Measurements from ENCODE around the gene CEP89.
"Not testable (repeated sequence)": the region's sequence is repeated elsewhere in the genome, so short reads cannot be mapped to it uniquely, and the experiment has no call there.

CEP89 gene

DNA sequence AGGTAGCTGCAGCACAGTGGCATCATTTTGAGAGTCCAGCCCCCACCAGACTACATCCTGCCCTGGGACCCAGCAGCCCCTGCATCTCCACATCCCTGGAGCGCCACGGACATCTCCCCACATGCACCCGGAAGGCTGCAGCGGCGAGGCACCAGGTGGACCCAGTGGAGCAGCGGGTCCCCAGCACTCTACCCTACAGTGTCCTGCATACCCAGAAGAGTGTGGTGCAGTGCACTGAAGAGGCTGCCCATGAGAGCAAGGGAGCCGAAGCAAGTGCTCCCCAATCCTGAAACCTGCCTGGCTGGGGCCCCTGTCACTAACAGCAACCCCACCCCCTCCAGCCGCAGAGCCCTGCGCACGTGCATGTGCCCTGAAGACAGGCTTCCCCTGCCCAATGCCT is 80.9 kb downstream of the CEP89 start:
- no peak for DNase-seq

DNA sequence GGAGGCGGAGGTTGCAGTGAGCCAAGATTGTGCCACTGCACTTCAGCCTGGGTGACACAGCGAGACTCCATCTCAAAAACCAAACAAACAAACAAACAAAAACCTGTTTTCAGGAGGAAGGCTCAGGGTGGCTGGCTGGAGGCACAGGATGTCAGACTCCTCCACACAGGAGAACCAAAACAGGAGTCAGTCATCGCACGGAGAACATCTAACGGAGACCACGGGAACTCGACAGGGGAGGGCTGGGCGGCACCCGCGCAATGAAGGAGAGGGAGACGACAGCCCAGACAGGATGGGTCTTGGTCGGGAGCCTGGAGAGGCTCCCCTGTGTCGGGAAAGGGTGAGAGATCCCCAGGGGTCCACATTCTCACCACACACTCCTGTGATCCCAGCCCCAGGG is 81.4 kb downstream of the CEP89 start:
- no peak for DNase-seq

- no peak for DNase-seq
These were observed 82.4 kb downstream of the CEP89 start for GRCh38 chr19:32889137-32889934.

DNA sequence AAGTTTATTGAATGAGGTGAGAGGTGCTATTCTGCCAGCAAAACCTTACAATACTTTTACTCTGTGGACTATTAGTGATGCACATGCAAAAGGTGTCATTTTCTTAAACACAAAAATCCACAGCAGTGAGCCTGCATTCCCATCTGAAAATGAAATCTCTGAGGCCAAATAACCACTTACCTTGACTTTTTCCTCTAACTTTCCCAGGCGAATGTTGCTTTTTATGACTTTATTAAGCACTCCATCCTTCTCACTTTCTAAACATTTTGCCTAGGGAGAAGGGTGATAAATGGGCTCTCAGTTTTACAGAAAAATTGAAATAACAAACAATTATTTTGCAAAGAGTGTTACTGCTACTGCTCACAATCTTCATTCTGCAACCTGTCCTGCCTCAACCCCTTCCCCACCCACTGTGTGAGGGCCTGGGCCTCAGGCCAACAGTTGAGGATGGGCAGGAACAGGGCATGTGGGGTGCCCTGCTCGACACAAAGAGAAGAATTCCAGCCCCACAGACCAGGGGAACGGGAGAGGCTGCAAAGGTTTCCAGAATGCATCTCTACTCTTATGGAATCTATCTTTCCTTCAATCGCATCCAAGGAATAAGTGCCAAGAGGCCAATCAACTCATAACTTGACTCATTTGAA is 84.1 kb downstream of the CEP89 start:
- no peak for DNase-seq

GRCh38 chr19:32886241-32886640 is 85.5 kb downstream of the CEP89 start:
- no peak for DNase-seq

- DNase-seq: not testable (repeated sequence)
These were observed 86.5 kb downstream of the CEP89 start for GRCh38 chr19:32885255-32885654.

- DNase-seq: no peak
These were observed 90.0 kb downstream of the CEP89 start for GRCh38 chr19:32881766-32882165.

GRCh38 chr19:32880622-32881021 is 91.1 kb downstream of the CEP89 start:
- no peak for DNase-seq

GRCh38 chr19:32879741-32880140 is 92.0 kb downstream of the CEP89 start:
- no peak for DNase-seq

GRCh38 chr19:32878988-32879387 is 92.8 kb downstream of the CEP89 start:
- no peak for DNase-seq

GRCh38 chr19:32877977-32878745 is 93.6 kb downstream of the CEP89 start:
- DNase-seq: no peak

DNA sequence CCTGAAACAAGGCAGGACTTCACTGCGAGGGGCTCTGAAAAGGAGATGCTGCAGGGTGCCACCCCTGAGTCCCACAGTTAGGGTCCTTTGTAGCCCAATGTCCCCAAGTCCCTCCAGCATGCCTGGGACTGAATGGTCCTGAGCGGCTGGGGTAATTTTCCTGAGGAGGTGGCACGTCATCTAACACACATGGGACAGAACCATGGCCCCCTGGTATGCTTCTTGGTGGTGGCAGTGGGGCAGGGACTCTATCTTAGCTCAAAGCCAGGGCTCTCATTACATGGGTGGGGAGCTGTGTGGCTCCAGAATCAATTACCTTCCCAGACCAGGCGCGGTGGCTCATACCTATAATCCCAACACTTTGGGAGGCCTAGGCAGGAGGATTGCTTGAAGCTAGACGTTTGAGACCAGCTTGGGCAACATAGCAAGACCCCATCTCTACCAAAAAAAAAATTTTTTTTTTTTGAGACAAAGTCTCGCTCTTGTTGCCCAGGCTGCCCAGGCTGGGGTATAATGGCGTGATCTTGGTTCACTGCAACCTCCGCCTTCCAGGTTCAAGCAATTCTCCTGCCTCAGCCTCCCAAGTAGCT is 94.3 kb downstream of the CEP89 start:
- no peak for DNase-seq

DNA sequence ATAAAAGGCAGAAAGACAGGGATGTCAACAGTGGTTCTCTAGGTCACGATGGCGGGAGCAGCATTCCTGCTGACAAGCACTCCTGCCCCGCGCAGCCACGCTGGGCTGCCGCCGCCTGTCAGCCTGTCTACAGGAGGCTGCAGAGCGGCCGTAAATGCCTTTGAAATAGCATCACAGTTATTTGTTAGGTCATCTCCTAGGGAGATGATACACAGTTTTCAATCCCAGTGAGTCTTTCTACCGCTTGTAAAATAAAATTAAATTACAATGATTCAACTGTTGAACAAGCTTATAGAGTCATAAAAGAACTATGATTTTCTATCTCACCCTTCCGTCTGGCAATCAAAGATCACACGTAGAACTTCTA is 94.9 kb downstream of the CEP89 start:
- DNase-seq: no peak

- no peak for DNase-seq
These were observed 95.4 kb downstream of the CEP89 start for GRCh38 chr19:32876236-32876918.

DNA sequence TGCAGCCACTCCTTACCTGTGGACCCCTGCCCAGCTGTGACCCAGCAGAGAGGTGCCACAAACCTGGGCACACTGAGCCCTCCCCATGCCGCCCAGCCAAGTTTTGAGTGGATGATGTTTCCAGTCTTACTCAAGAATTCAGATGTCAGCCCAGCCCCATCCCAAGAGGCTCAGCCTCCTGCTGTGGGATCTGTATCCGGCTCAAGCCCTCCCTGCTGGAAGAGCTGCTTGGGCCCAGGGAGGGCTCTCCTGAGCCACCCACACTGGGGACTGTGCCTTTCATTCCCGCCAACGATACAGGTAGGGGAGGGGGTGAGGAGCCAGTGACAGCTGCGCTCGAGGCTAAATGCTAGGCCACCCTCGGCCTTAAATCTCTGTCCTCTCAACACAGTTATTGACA is 96.3 kb downstream of the CEP89 start:
- no peak for DNase-seq

GRCh38 chr19:32874605-32875004 is 97.2 kb downstream of the CEP89 start:
- DNase-seq: no peak

DNA sequence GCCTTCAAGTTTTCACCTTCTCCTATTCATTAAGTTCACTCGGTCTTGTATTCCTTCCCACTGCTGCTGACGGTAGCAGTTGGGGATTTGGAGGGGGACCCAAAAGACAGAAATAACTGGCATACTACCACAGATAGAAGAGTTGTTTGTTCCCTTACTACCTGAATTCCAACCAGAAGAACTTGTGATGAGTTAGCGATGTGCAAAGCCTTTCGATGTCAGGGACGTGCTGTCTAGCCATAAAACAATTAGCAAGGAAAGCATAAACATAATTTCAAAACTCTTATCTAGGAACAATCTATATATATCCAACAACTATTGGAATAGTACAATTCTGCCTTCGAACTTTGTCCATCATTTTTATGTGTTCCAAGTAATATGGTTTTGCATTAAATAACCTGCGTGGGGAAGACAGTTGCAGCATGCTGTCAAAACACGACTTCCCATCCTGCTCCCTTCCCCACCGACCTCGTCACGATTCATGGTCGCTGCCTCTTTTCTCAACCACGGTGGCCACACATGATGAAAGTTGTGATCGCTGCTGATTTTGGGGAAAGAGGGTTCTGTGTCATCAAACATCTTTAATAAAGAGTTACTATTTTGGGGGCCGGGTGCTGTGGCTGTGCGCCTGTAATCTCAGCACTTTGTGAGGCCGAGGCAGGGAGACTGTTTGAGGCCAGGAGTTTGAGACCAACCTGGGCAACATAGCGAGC is 98.4 kb downstream of the CEP89 start:
- no peak for DNase-seq

- DNase-seq: no peak
These were observed 99.4 kb downstream of the CEP89 start for GRCh38 chr19:32872391-32872790.

DNA sequence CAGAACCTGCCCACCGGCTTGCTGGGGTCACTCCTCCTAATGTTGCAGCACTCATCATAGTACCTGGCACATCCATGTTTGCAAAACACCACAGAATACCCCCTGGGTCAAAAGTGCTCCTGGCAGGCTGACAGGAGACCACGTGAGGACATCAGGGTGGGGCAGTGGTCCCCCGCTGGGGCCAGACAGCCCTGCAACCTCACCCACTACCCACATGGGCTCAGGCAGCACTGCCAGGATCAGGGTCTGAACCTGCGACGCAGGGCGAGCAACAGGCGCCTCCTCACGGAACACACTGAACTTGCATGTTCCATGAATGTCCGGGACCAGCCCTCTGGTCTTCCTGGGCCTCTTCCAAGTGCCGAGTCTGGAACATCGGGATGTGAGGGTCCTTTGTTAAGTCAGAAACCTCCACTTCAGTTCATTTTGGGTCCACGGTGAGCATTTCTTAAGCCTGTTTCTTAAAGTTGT is 100.7 kb downstream of the CEP89 start:
- no peak for DNase-seq

DNA sequence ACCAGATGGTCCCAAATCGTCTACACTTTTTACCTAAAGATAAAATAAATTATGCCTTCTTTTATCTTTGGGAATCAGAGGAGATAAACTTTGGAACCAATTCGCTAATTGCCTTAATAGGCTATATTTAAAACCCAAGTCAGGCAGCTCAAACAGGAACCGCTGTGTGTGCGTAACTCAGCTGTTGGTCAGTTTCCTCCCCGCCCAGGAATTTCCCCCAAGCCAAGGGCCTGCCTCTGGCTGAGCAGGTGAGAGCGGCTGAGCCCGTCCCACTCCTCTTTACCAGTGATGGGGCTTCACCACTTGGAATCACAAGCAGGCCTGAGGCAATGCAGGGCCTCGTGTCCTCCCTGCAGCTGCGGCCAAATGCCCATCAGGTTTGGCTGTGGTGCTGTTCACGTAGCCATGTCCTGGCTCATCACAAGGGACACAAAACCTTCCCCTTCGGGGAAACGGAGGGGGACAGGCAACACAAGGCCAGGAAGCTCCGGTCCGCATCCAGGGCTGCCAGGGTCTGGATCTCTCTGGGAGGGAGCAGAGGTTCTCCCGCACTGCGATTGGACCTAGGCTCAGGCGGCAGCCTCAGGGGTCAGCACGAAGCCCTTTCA is 101.7 kb downstream of the CEP89 start:
- no peak for DNase-seq

GRCh38 chr19:32869369-32869965 is 102.3 kb downstream of the CEP89 start, which contains the start of gene SLC7A9:
TSS of gene SLC7A9 (minus strand) at chr19:32869767. CDS start at chr19:32868534, 1,233 bp downstream.
- DNase-seq: no peak

All from activated CD4-positive, CD25-positive, alpha-beta regulatory T cell (primary cell).